GM18909 (cell line): ENCODE measurements around the gene CD79B.

Experiments
- ATAC-seq: cut with Tn5 transposase; IDR thresholded peaks from one replicate; pipeline ENCODE4 v1.9.1; 2021; ENCODE audit warnings: mild to moderate bottlenecking; ENCODE audit not compliant: unreplicated experiment, poor library complexity

Gene CD79B

DNA sequence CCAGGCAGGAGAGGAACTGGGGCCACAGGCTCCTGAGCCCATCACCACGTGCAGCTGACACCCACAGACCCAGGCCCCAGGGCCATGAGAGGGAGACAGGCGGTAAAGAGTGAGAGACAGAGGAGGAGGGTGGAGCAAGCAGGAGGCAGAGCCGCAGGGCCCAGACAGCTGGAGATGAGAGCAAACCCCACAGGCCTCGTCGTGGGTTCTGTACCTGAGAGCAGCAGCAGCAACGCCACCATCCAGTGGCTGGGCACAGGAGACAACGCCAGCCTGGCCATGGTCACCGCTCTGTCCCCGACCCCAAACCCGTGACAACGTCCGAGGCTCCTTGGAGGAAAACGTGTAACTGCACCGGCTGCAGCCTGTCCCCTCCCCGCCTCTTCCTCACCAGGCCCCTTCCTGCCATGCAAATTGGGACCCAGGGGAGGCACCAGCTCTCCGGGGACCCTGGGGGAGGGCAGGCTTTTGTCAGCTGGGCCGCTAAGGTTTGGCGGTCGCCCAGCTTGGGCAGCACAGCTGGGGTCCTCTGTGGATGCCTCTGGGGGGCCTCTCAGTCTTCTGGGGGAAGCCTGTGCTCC is at the start of gene CD79B:
Gene CD79B, minus strand, starts transcription at position 351 of the 581 bp plus-strand sequence. Its CDS starts 70 bp downstream, at position 281.
- peak; percentile 77 for ATAC-seq

DNA sequence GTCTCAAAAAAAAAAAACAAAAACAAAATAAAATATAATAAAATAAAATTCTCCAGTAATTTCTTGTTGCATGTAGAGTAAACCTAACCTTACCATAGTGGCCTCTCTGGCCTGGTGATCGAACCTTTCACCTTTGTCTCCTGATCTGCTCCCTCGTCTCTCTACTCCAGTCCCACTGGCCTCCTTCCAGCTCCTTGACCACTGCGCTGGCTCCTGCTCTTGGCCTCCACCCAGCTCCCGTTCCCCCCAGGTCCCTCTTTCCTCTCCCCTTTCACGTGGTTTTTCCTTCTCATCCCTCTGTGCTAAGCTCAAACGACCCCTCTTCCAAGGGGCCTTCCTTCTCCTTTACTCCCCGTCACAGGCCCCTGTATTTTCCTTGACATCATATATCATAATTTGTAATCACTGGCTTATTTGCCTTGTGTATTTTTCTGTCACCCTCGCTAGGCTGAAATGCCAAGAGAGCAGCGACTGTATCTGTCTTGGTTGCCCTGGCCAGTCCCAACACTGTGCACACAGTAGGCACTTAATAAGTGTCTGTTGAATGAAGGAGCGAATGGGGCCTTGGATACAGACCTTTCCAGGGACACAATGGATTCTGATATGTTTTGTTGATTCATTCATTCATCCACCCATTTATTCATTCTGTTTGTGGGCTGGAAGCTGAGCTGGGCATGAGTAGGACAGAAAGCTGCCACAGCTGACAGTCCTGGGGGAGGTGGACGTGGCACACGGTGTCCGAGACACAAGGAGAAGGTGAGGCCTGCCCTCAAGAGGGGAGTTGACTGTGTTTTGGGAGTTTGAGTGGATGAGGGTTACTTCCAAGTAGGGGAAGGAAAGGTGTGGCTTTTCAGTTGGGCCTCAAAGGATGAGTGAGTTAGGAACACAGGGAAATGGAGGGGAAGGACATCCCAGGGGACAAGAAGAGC is 46.4 kb upstream of the CD79B start:
- ATAC-seq: no peak

DNA sequence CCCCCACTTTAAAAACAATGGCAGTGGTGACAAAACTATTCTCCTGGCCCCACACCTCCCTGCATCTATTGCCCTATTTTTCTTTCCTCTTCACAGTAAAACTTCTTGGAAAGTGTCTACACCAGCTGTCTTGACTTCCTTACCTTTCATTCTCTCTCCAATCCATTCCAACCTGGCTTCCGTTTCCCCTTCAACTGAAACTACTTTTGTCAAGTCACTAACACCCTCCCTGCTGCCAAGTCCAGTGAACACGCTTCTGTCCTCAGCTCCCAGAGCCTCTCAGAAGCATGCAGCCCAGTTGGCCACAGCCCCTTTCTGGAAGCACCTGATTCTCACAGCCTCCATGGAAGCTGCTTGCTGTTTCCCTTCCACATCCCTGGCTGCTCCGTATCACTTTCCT is 44.6 kb upstream of the CD79B start:
- ATAC-seq: no peak

DNA sequence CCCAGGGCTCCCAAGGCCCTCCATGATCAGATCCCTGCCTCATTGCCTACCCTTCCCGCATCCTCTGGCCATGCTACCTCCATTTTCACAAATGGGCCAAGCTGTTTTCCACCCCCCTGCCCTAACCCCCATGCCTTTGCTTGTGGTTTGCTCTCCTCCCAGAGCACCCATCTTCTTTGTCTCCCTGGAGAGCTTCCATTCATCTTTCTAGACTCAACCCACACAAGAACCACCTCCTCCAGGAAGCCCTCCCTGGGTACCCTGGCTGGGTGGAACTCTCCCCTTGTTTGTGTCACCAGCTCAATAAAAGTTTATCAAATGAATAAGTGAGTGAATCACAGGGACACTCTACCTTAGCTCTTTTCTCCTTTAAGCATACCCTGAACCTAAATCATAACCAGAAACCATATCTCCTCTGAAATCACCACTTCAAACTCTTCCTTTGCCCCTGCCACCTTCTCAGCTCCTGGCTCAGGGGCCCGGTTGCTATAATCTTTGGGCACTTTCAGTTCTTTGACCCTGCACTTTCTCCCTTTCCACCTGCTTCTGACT is 43.5 kb upstream of the CD79B start:
- no peak for ATAC-seq

DNA sequence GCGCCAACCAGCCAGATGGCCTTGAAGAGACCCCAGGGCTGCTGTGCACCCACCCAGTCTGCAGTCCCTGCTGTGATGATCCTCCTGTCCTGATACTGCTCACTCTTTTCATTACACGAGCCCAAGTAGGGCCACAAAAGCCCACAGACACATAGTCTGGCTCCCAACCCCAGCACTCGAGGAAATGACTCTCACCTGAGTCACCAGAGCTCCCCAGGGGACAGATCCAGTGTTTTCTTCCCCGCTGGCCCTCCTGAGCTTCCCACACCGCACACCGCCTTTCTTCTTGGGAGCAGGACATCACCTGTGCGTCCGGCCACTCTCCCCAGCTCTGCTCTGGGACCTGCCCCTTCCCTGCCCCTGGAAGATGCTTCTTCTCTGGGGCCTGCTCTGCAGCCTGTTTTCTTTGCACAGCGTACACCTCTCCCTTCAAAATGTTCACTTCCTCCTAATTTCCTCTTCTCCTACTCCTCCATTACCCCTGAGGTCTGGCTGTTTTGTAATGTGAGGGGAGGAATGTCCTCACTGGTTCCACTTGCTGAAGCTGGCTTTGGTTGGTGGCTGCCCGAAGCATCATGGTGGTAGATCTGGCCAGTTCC is 42.6 kb upstream of the CD79B start:
- ATAC-seq: no peak

DNA sequence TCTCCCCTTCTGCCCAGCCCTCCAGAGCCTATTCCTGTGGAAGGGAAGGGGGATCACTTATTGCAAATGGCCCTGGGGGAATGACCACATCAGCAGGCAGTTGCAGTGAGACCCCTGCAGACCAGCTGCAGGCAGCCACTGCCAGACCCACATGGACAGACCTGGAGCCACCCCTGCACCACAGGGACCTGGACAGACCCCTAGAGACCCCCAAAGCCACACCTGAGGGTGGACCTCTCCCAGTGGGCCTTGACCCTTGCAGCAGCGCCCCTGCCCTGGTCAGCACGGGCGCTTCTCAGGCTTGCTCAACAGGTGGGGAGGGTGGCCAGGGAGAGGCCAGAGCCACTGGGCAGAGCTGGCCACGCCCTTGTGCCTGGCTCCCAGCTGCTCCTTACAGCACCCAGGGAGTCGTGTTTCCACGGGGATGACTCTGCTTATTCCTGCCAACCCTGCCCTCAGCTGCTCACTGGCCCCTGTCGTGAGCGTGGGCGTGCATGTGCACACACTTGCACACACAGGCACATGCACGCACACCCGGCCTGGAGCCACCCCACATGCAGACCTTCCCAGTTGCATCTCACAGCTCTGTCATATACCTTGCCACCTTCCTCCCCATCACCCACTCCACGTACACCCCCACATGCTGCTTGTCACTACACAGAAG is 41.9 kb upstream of the CD79B start:
- no peak for ATAC-seq

DNA sequence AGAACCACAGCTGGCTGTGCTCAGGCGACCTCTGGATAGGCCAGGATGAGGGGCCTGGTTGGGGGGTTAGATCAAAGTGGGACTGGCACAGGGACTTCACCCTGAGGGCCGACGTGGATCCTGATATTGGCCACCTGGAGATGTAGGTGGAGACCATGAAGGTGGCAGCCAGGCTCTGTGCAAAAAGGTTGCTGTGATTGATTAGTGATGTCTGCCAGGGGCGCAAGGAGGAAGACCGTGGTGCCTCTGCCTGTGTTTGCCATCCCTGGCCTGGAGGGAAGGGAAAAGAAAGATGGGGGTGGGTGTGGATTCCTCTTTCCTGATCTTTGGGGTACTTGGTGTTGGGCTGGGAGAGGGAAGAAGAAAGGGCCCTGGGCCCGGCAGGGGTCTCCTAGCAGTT is 41.1 kb upstream of the CD79B start:
- no peak for ATAC-seq

DNA sequence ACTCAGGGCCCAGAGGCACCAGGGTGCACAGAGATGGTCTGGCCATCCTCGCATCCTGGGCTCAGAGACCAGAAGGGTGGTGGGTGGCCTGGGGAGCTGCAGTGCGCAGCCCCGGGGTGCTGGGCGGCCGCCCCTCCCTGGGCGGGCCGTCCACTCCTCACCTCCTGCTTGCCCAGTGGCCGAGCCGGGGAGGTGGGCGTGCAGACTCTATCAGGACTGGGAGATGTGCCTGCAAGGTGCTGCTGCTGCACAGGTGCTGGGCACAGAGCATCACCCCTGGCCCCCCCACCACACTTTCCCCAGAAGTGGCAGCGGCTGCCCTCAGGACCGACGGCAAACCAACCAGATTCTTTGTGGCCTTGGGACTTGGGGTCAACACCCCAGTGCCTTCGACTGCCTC is 40.7 kb upstream of the CD79B start, which contains the start of gene SCN4A:
Gene SCN4A, minus strand, starts transcription at position 123 of the 400 bp plus-strand sequence. Its CDS starts 77 bp downstream, at position 46.
- ATAC-seq: no peak

DNA sequence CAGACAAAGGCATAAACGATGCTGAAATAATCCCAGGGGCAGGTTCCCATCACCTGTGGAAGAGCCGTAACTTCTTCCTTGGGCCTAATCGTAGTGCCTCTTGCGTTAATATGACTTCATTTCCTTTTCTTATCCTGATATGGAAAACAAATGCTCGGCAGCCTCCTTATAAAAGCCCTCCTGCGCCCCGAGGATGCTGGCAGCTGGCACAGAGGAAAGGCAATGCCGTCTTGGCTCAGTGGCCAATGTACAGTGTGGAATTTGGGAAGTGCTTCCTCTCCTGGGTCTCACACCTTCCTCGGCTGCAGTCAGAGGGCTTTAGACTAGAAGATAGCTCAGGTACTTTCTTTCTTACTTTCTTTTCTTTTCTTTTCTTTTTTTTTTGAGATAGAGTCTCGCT is 37.1 kb upstream of the CD79B start:
- no peak for ATAC-seq

DNA sequence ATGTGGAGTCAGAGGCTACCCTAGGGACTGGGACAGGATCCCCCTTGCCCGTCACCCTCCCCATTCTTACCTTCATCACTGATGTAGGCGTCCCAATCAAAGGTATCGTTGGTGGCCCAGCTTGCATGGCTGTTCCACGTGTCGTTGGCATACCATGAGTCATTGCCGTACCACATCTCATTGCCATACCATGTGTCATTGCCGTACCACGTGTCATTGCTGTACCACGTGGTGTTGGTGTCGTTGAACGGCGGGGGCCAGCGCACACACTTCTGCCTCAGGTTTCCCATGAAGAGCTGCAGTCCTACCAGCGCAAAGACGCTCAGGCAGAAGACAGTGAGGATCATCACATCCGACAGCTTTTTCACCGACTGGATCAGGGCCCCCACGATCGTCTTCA is 35.8 kb upstream of the CD79B start:
- no peak for ATAC-seq

DNA sequence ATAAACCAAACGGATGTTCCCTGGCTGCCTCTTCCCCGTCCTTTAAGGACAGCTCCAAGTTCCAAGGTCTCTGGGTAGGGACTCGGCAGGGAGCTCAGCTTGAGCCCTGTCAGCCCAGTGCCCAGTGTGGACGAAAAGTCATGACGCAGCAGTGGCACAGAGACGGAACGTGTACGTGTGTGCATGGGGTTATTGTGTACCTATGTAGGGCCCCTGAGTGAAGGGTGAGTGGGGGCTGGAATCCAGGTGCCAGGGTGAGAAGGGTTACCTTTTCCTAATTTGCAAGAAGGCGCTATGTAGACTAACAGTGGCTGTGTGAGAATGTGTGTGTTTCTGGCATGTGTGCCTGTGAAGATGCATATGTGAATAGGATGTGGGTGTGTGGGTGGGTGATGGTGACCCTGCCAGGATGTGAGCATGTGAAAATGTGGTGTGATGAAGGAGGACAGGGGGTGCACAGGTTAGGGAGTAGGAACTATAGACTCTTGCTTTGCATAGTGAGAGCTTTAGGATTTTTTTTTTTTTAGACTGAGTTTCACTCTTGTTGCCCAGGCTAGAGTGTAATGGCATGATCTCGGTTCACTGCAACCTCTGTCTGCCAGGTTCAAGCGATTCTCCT is 34.6 kb upstream of the CD79B start:
- ATAC-seq: peak; percentile 74

DNA sequence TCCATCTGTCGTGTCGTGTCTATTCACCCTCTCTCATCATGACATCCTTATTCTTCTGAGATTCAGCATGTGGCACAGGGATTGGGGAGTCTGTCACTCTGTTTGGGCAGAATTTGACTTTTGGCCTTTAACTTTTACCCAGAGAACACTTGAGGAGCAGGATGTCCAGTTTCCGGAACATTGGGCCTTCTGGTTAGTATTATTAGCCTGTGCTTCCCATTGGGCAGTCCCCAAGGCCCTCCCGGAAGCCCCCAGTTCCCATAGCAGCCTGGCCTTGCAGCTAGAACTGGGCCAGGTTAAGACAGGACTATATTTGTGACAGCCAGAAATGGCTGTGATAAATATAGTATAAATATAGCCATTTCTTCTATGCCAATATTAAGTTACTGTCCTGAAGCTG is 31.0 kb upstream of the CD79B start:
- no peak for ATAC-seq

DNA sequence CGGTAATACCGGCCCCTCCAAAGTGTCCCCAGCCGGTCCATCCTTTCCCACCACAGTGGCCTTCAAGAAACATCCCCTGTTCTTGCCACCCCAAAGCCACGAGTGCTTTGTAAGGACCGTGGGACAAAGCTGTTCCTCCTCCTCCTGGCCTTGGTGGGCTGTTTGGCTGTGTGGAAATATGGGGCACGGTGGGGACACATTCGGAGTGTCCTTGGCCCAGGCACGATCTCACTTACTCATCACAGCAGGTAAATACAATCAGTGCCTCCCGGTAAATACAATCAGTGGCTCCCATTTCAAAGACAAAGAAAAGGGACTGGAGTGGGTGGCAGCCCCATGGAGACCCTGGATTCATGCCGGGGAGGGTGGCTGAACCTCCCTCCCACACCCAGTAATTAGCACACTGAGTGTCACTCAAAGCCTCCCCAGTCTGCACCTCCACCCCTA is 30.2 kb upstream of the CD79B start:
- no peak for ATAC-seq

DNA sequence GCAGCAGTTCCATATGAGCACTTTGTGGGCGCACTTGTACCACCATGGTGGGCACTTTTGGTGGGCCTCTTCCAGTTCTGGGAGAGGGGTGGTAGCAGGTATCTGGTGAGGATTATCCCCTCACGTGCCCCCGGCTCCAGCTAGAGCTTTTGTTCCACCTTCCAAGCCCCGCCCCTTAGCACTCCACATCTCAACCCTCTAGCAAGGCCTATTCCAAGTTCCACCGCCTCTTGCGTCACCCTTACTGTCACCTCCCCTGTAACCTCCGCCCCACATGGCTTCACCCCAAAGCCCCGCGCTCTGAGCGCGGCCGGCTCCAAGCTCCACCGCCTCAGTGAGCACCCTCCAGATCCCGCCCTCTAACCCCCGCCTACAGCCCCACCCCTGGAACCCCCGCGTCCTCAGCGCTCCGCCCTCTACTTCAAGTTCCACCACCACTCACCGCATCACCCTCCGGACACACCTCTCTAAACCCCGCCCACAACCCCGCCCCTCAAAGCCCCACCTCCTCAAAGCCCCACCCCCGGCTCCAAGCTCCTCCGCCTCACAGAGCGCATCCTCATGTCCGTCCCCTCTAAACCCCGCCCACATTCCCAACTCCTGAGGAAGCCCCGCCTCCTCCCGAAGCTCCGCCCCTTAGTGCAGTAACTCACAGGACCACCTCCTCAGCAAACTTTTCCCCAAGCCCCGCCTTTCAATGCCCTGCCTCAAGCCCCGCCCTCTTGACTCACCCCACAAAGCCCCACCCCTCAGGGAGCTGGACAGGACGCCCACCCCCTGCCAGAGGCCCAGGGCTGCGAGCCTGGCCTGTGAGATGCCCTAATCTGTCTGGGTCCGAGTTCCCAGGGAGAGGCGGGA is 29.5 kb upstream of the CD79B start:
- ATAC-seq: no peak

DNA sequence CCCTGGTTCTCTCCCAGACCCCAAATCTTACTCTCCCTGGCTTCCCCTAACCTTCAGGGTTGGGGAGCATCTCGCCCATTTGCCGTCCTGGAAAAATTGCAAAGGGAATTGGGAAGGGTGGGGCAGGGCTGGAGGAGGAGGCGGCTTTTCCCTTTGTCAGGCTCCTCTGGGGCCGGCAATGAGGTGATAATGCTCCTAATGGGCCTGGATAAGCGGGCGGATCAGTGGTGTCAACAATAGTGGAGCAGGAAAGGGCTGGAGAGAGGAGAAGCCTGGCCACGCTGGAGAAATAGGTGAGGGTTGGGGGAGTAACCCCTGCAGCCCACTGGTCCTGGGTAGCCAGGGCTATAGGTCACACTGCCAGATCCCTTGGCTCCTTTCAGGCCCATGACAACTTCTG is 28.3 kb upstream of the CD79B start:
- ATAC-seq: no peak

DNA sequence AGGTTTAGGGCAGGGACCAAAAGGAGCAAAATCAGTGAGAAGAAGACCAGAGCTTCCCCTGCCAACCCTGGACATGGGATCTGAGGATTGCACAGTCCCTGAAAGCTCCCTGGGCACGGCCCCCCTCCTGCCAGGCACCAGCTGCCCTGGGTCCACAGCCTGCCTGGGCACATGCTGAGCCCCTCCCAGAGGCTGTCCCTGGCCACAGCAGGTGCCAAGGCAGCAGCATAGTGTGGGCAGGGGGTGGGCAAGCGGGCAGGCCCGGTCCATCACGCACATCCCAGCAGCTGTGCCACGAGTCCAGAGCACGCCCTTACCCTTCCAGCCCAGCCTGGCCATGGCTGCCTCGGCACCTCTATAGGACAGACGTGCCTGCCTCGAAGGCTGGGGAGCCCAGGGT is 27.9 kb upstream of the CD79B start:
- ATAC-seq: no peak

DNA sequence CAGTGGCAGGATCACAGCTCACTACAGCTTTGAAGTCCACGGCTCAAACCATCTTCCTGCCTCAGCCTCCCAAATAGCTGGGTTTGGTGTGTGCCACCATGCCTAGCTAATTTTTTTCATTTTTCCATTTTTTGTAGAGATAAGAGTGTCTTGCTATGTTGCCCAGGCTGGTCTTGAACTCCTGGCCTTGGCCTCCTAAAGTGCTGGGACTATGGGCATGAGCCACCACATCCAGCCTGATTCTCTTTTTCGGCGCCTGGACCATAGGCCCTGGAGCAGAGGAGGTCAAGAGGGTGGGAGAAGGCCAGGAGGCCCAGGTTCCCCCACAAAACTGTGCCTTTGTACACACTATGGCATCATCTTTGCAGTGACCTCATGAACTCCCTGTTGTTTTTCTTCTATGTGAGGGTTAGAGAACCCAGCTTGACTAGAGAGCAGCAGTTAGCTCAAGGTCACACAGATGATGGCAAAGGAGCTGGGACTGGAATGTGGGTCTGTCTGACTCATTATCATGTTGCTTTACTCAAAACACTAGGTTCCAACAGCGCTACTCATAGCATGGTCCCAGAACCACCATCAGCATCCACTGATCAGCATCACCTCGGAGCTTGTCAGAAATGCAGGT is 24.3 kb upstream of the CD79B start:
- ATAC-seq: no peak

DNA sequence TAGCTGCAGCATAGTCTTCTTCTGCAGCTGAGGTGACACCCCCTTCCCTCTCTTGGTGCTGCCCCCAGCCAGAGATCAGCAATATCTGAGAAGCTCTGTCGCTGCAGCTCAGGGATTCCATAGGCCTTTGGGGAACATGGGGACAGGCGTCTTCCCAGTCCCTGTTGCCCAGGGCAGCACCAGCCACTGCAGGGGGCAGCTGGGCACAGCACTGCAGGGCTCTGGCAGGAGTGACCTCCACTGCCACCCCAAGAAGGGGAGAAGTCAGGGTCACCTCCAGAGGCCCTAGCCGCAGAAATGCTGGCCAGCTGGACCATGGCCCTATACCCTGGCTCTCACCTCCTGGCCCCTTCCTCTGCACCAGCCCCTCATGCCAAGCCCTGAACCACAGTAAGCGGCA is 23.7 kb upstream of the CD79B start:
- no peak for ATAC-seq

DNA sequence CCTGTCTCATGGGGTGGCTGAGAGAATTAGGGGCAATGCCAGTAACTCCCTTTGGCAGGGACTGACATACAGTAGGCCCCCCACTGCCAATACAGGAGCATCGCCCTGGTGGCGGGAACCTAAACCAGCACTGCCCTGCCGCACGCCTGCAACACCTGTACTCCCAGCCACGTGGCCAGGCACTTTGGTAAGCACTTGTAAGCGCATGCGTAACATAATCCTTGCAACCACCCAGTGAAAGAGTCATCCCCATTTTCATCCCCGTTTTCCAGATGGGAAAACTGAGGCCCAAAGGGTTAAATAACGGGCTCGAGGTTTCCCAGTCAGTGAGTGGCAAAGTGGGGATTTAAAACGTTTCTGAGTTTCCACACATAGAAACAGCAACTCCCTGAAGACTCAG is 23.1 kb upstream of the CD79B start:
- no peak for ATAC-seq
